Measurements from ENCODE around the gene ALDH4A1.

The ALDH4A1 gene

DNA sequence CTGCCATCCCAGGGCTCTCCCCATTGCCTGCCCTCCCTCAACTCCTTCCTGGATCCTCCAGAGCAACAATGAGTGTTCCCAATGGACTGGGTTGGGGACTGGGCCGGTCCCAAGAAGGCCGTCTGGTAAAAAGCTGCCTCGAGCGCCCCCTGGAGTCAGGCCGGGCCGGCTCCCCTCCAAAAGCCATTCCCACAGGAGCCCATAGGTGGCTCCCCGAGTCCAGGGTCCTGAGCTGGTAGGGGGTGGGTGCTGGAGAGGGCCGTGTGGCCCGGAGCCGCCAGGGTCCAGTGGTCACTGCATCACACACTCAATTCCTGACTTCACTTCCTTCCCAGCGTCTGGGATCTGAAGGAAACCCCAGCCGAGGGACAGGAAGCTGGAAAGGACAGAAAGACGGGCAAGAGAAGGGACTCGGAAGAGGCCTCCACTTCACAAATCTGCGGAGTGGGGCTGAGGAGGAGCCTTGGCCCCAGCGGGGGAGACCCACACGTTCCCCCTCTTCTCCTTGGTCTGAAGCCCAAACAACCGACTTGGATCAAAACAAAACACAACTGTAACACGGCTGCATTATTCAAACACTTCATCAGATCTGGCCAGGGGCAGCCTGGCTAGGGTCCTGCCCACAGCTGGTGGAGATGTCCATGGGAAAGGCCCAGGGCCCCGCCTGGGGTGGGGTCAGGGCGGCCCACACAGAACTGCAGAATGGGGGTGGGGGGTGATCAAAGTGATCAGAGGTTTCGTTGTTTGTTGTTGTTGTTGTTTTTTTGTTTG, 10.9 kb upstream of the ALDH4A1 start:
- TF ChIP-seq JUND (IDR thresholded peaks at IDR 0.05; ENCODE audit: low read depth), result no peak
- DNase-seq (ENCODE audit: low read depth in 1 of 2, low spot score in 1 of 2), result peak; percentile 58 to 76
- in situ Hi-C loops (cut with HindIII; ENCODE audit: low pct_unique_long_range_greater_than_20kb, low sequenced_read_pairs), result no loop called here

DNA sequence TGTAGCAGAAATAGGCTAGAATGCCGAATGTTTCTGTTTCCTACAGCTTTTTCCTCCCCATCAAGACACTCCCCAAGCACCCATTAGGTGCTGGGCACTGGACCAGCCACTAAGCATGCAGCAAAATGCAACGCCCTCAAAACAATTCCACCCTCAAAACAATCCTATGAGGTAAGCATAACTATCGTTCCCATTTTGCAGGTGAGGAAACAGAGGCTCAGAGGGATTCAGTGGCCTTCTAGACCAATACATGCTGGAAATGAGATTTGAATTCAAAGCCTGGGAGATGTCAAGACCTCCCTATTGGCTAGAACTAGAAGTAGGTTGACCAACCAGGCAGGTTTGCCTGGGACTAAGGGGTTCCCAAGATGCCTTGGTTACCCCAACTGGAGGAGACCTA, 10.2 kb upstream of the ALDH4A1 start:
- no peak for DNase-seq (ENCODE audit: low read depth in 1 of 2, low spot score in 1 of 2)
- no peak for TF ChIP-seq JUND (IDR thresholded peaks at IDR 0.05; ENCODE audit: low read depth)
- in situ Hi-C loops (cut with HindIII; ENCODE audit: low pct_unique_long_range_greater_than_20kb, low sequenced_read_pairs), result no loop called here

GRCh38 chr1:18908911-18909771, 6.8 kb upstream of the ALDH4A1 start:
- TF ChIP-seq JUND (IDR thresholded peaks at IDR 0.05; ENCODE audit: low read depth), result no peak
- no peak for DNase-seq (ENCODE audit: low read depth in 1 of 2, low spot score in 1 of 2)
- in situ Hi-C loops (cut with HindIII; ENCODE audit: low pct_unique_long_range_greater_than_20kb, low sequenced_read_pairs), result no loop called here

DNA sequence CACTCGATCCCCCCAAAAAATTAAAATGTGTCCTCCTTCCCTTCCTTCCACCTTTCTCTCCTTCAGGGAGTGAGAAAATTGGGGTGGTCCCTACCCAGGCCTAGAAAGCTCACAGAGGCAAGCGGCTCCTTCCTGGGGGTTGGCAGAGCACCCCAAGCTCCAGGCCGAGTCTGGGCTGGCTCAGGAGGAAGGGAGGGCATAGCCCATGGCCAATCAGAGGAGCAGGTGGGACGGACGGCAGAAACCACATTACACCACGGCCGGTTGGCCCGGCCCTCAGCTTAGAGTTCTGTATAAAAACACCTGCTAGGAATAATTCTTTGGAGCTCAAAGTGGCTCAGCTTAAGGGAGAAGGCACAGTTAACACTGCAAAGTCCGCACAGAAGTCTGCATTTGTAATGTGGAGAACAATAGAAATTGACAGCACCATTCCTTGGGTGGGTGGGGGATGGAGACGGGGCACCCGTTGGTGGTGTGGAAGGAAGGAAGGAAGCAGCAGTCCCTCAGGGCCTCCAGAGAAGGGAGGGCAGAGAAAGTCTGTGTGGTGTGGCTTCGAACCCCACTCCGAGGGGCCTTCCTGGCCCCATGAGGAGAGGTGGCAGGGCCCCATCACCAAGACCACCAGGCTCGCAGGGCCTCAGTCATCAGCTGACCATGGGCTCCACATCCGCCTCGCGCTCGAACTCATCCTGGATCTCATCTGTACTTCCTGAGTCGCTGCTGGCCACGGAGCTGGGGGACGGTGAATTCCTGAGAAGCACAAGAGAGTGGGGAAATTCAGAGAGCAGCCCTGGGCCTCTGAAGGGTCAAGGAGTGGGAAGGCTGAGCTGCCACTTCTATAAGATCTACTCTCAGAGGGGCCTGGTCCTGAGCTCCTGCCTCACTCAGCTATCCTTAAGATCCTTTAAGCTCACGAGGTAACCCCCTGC, 5.8 kb upstream of the ALDH4A1 start:
- no peak for TF ChIP-seq JUND (IDR thresholded peaks at IDR 0.05; ENCODE audit: low read depth)
- in situ Hi-C loops (cut with HindIII; ENCODE audit: low pct_unique_long_range_greater_than_20kb, low sequenced_read_pairs), result no loop called here
- DNase-seq (ENCODE audit: low read depth in 1 of 2, low spot score in 1 of 2), result no peak

GRCh38 chr1:18907021-18907916, 4.9 kb upstream of the ALDH4A1 start:
- TF ChIP-seq JUND (IDR thresholded peaks at IDR 0.05; ENCODE audit: low read depth), result no peak

DNA sequence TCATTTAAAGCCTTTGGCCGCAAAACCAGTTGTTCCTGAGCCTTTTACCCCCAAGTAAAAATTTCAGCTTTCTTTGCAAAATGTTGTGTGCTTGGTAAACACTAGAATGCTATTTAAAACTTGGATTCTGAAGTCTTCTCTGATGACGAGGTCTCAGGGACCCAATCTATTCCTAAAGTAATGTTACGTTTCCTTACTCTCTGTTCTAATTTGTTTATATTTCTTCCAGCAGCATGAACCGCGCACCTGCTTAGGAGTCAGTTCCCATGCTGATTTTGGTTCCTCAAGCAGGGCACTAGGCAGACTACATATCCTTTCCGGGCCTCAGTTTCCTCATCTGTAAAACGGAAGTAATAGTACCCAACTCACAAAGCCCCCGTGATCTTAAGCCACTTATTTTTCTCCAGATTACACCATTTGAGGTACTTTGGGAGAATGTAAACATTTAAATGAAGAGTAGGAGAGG, 969 bp upstream of the ALDH4A1 start:
- TF ChIP-seq JUND (IDR thresholded peaks at IDR 0.05; ENCODE audit: low read depth), result no peak; the same call in 1 of the 2 replicates
- DNase-seq (ENCODE audit: low read depth in 1 of 2, low spot score in 1 of 2), result peak in 1 of 2 experiments; percentile 34
- in situ Hi-C loops (cut with HindIII; ENCODE audit: low pct_unique_long_range_greater_than_20kb, low sequenced_read_pairs), result no loop called here

More at GRCh38 chr1:18907021-18907916, 4.9 kb upstream of the ALDH4A1 start:
- in situ Hi-C loops (cut with HindIII; ENCODE audit: low pct_unique_long_range_greater_than_20kb, low sequenced_read_pairs), result no loop called here
- peak in 1 of 2 experiments; percentile 63 for DNase-seq (ENCODE audit: low read depth in 1 of 2, low spot score in 1 of 2)

GRCh38 chr1:18901952-18902522, 318 bp downstream of the ALDH4A1 start:
- in situ Hi-C loops (cut with HindIII; ENCODE audit: low pct_unique_long_range_greater_than_20kb, low sequenced_read_pairs), result no loop called here
- peak in 1 of 2 experiments; percentile 15 for DNase-seq (ENCODE audit: low read depth in 1 of 2, low spot score in 1 of 2)
- no peak for TF ChIP-seq JUND (IDR thresholded peaks at IDR 0.05; ENCODE audit: low read depth)

- no peak for DNase-seq (ENCODE audit: low read depth in 1 of 2, low spot score in 1 of 2)
- in situ Hi-C loops (cut with HindIII; ENCODE audit: low pct_unique_long_range_greater_than_20kb, low sequenced_read_pairs), result no loop called here
- TF ChIP-seq JUND (IDR thresholded peaks at IDR 0.05; ENCODE audit: low read depth), result no peak
These were observed 1.0 kb downstream of the ALDH4A1 start for GRCh38 chr1:18901147-18901951.

- no peak for DNase-seq (ENCODE audit: low read depth in 1 of 2, low spot score in 1 of 2)
- TF ChIP-seq JUND (IDR thresholded peaks at IDR 0.05; ENCODE audit: low read depth), result no peak
- in situ Hi-C loops (cut with HindIII; ENCODE audit: low pct_unique_long_range_greater_than_20kb, low sequenced_read_pairs), result no loop called here
These were observed 2.0 kb downstream of the ALDH4A1 start for GRCh38 chr1:18900303-18900841.
